NCI-H2196 (cell line): Measurements from ENCODE around the gene C1orf21.

ENCODE experiments used
- DNase-seq: peaks from one replicate; lab custom pipeline; 2025; ENCODE audit not compliant: unreplicated experiment; lab: John Stamatoyannopoulos, UW

C1orf21 gene

DNA sequence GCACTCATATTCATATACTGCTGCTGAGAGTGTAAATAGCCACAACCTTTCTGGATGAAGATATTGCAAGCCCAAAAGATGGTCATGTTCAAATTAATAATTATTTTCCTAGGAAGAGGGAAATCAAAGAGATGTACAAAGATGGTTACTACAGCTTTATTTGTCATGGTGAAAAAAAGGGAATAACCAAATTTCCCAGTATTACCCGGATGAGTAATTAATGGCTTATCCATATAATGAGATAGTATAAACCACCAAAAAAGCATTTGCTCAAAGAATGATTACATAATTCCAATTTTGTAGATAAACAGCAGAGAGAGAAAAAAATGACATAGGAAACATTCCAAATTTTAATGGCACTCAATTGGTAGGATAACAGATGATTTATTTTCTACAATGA lies 165.6 kb downstream of the C1orf21 start:
- DNase-seq, result no peak

GRCh38 chr1:184553845-184554244 lies 167.0 kb downstream of the C1orf21 start:
- DNase-seq, result no peak

GRCh38 chr1:184555665-184556641 lies 169.1 kb downstream of the C1orf21 start:
- no peak for DNase-seq

DNA sequence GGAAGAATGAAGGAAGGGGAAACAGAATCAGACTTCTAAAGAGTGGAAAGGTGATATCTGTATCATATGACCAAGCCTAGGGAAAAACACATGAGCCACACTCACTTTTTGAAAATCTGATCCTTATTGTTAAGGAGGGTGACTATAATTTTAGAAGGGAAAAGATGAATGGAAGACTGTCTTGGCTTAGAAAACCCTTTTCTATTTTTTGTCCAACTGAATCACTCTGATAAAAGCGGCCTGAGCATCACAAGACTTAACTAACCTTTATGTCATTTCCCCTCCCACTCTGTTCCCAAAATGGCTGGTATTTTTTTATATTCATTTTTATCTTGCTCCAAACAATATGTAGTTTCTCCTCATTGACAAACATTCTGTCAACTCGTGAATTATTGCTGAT lies 169.8 kb downstream of the C1orf21 start:
- DNase-seq, result no peak

DNA sequence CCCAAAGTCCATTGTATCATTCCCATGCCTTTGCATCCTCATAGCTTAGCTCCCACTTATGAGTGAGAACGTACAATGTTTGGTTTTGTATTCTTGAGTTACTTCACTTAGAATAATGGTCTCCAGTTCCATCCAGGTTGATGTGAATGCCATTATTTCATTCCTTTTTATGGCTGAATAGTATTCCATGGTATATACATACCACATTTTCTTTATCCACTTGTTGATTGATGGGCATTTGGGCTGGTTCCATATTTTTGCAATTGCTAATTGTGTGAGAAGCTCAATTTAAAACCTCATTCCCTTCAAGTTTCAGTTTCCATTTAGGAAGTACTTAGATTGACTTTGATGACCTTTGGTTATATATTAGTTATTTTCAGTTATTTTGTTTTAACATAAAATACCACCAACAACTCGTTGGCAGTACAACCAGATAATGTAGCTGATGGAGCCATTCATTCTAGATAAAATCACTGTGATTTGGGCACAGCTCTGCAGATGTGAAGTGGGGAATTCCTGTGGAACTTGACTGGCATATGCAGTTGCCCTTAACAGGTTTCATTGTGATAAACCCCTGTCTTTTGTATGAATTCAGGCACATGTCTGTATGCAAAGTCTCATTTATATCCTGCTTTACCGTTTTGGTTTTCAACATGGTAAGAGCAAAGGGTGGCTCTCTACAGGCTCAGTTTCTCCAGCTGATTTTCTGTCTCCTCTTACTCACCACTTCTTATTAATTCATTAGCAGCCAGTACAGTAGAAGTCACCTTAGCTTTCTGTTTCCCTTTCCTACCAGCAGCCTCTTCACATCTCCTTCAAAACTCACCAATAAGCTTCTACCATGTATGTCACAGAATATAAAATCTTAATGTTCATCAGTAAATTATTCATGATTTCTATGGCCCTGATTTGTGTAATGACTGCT lies 170.9 kb downstream of the C1orf21 start:
- DNase-seq, result no peak

DNA sequence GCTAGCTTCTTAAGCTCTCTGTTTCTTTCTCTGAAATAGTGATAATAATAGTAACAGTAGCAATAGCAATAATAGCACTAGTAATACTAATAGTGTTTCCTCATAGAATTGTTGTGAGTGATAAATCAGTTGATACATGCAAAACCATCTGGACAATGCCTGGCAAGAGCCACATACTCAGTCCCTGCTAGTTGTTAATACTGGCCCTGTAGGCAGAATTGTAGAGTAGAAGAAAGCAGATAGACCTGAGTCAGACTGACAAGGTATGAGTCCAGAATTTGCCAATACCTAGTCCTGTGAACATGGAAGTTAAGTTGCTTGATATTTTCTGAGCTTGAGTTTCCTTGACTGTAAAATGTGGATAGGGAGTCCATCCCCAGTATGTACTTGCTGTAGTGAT lies 171.9 kb downstream of the C1orf21 start:
- no peak for DNase-seq

DNA sequence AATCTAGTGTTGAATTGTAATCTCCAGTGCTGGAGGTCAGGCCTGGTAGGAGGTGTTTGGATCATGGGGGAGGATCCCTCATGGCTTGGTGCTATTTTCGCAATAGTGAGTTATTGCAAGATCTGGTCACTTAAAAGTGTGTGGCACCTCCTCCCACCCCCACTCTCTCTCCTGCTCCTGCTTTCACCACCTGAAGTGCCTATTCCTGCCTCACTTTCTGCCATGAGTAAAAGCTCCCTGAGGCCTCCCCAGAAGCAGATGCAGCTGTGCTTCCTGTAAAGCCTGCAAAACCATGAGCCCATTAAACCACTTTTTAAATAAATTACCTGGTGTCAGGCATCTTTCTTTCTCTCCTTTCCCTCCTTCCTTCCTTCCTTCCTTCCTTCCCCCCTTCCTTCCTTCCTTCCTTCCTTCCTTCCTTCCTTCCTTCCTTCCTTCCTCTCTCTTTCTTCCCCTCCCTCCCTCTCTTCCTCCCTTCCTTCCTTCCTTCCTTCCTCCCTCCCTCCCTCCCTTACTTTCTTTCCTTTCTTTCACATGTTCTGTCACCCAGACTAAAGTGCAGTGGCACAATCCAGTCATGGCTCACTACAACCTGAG lies 172.4 kb downstream of the C1orf21 start:
- DNase-seq, result no peak

GRCh38 chr1:184562806-184563205 lies 176.0 kb downstream of the C1orf21 start:
- DNase-seq, result no peak

DNA sequence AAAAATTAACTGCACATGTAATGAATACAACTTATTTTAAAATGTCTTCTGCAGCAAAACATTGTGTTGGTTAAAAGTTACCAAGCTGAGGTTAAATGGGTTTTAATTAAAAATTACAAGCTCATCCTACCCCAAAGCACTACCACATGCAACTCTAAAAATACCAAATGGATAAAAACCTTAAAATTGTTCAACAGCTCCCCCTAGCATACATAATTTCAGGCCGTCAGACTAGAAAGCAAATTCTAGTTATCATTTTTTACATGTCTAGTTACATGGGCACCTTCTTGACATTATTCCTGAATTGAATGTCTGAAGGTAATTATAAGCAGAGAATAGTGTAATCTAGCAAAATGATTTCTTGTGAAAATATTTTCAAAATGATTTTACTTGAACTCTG lies 176.5 kb downstream of the C1orf21 start:
- no peak for DNase-seq

DNA sequence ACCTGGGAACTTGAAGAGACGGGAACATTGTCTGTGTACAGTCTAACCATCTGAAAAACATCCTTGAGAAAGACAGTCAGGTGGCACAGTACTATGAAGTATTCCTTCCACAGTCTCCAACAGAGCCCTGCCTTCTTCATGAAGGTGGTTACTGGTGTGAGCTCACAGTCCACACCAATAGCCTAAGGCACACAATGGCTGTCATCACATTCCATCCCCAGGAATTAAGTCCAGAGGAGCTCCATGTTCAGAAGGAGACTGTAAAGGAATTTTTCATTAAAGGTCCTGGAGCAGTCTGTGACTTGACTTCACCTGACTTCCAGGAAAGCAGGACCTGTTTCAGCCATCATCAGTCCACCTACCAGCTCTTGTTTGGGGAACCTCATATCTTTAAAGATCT lies 180.2 kb downstream of the C1orf21 start:
- DNase-seq, result no peak

- DNase-seq, result no peak
Measured at GRCh38 chr1:184567637-184568036, 180.8 kb downstream of the C1orf21 start.

DNA sequence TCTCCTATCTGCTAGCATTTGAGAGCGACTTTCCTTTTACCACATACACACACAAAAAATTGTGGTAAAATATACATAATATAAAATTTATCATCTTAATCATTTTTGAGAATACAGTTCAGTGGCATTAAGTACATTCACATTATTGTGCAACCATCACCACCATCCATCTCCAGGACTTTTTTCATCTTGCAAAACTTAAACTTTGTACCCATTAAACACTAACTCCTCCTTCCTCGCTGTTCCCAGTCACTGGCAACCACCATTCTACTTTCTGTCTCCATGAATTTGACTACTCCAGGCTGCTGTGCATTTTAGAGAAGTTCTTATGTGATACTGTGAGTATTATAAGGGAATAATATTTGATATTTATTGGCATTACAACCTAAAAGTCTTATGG lies 181.3 kb downstream of the C1orf21 start:
- DNase-seq, result no peak

GRCh38 chr1:184569106-184569505 lies 182.3 kb downstream of the C1orf21 start:
- no peak for DNase-seq

- no peak for DNase-seq
Measured at GRCh38 chr1:184574588-184574987, 187.8 kb downstream of the C1orf21 start.

DNA sequence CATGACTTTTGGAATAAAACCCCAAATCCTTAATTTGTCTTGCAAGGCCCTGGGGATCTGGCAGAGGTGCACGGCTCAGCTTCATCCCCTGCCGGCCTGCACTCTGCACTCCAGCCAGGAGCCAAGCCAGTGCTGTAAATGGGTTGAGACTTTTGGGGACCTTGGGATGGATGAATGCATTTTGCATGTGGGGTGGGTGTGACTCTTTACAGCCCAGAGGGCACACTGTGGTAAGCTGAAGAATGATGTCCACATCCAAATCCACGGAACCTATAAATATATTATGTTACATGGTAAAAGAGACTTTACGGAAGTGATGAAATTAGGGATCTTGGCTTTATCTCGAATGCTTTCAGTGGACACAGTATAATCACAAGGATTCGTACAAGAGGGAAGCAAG lies 190.0 kb downstream of the C1orf21 start:
- DNase-seq, result no peak

GRCh38 chr1:184577319-184577718 lies 190.5 kb downstream of the C1orf21 start:
- DNase-seq, result no peak

DNA sequence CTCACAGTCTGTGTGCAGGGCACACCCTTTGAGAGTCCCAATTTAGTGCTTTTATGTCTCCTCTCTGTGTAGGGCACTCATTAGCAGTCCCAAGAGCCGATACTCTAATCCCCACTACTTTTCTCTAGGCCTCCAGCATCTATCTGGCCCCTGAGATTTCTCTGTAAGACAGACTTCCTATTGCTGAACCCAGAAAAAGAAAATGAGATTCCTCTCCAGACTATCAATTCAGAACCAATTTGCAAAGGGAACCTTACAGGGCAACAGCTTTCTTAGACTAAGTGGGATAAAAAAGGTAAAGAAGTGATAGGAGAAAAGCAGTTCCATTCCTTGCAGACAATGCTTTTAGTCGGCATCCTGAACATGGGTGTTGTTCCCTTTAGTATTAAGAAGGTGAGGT lies 195.6 kb downstream of the C1orf21 start:
- DNase-seq, result no peak

- DNase-seq, result no peak
Measured at GRCh38 chr1:184583849-184584248, 197.0 kb downstream of the C1orf21 start.

DNA sequence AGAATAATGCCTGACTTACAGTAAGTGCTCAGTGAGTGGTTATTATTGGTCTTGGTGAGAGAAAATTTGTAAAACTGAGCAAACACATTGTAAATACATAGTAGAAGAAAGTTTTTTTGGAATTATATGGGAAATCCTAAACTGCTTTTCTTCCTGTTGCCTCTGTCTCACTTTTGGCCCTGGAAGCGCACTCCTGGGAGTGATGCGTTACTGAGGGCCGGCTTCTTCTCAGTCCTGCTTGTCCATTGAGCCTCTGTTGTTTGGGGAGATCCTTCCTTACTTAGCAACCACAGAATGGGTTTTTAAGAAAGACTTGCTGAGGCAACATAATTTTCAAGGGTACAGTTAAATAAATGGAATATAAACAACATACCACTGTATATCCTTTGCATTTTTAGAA lies 201.9 kb downstream of the C1orf21 start:
- no peak for DNase-seq

DNA sequence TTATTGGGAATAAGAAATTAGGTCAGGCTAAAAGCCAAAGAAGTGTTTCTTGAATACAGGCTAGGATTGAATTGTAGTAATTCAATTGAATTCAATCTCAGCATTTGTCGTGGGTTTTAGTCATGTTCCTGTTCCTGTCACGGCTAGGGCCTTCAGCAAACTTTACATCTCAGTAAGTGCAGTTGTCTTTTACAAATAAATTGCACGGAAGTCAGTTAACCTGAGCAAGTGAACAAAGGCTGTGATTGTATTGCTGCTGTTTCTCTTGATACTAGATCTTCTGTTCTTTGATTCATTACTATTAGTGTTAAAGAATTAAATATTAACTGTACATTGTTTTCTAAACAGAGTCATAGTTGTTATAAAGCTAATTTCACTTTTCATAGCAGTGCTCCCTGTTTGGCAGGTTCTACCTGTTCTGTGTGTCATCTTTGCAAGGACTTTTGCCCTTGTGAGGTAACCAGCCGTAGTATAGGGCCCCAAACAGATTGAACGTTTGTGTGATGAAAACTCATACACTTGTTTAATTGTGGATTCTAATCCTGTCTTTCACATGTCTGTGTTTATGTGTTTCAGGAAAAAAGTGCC lies 203.4 kb downstream of the C1orf21 start:
- no peak for DNase-seq

DNA sequence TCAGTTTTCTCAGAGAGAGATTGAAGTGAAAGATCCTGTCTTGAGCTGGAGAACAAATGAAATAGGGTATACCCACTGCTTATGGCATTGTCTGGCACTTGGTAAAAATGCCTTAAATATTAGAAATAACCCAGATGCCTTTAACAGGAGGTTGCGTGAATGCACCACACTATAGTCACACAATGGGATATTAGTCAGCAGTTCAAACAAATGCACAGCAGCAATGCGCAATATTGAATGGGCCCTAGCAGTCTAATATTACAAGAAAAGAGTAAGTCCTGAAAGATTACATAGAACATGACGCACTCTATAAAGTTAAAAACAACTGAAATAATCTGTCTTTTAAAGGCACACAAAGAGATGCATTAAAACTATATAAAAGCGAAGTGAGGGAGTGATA lies 206.8 kb downstream of the C1orf21 start:
- DNase-seq, result no peak
